Testis (tissue), 2 donors: Measurements from ENCODE around the gene HOXB3.

Experiments used
- CTCF ChIP-seq, 3 experiments: fragments of 450-650 bp in 2 of 3; fragments of 200-600 bp in 1 of 3; sonication (generic) in 1 of 3; IDR thresholded peaks; one replicate each; pipeline ENCODE4 v1.5.1; 2016 to 2019; ENCODE audit warnings: antibody characterized with exemption in 3 of 3, mild to moderate bottlenecking in 2 of 3, moderate library complexity in 1 of 3
- POLR2A ChIP-seq: fragments of 450-650 bp; IDR thresholded peaks from one replicate; pipeline ENCODE4 v1.6.1; 2017; ENCODE audit warnings: antibody characterized with exemption, mild to moderate bottlenecking, moderate library complexity

GRCh38 chr17:48540213-48540612 is 49.8 kb downstream of the HOXB3 start:
- no peak for TF ChIP-seq POLR2A
- TF ChIP-seq CTCF (IDR thresholded peaks at IDR 0.05): no peak
